Fibroblast of lung (primary cell): ENCODE data around the gene KCTD16.

Source experiments
- EZH2 ChIP-seq: IDR thresholded peaks from 2 replicates; pipeline ENCODE4 v1.5.1; 2012; ENCODE audit warnings: low read length, control low read depth, mild to moderate bottlenecking; ENCODE audit errors: missing control alignments
- TF ChIP-seq, protein P1 (sequence below), 2 donors: IDR thresholded peaks in 1 of 2; conservative IDR thresholded peaks in 1 of 2; 1 replicate in 1 of 2; 2 replicates in 1 of 2; pipeline ENCODE4 v1.5.1; 2011 to 2012; ENCODE audit warnings: low read length in 2 of 2, control low read depth in 1 of 2, inconsistent platforms in 1 of 2, low read depth in 1 of 2, mild to moderate bottlenecking in 1 of 2

DNA sequence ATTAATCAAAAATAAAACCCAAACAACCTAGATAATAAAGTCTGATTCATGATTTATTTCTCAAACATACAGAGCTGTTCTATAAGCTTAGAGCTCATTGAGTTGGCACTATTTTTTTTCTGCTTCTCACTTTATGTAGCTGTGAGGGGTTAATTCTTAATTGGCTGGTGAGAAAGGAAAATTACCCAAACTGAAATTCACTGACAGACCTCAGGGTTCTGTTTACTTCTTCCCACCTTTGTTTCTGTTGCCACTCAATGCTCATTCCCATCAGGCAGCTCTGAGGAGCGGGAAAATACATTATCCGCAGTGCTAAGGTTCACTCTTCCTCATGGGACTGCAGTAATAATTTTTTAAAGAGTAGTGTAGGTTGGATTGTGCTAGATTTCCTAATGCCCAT lies 139.9 kb downstream of the KCTD16 start:
- TF ChIP-seq EZH2 = no peak
- TF ChIP-seq, protein P1, sequence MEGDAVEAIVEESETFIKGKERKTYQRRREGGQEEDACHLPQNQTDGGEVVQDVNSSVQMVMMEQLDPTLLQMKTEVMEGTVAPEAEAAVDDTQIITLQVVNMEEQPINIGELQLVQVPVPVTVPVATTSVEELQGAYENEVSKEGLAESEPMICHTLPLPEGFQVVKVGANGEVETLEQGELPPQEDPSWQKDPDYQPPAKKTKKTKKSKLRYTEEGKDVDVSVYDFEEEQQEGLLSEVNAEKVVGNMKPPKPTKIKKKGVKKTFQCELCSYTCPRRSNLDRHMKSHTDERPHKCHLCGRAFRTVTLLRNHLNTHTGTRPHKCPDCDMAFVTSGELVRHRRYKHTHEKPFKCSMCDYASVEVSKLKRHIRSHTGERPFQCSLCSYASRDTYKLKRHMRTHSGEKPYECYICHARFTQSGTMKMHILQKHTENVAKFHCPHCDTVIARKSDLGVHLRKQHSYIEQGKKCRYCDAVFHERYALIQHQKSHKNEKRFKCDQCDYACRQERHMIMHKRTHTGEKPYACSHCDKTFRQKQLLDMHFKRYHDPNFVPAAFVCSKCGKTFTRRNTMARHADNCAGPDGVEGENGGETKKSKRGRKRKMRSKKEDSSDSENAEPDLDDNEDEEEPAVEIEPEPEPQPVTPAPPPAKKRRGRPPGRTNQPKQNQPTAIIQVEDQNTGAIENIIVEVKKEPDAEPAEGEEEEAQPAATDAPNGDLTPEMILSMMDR (conservative IDR thresholded peaks at IDR 0.05 in 1 of 2, IDR thresholded peaks at IDR 0.05 in 1 of 2; ENCODE audit: low read depth in 1 of 2, low read length in 2 of 2) = no peak
